ENCODE results near the gene NRBP1. TPM values are rescaled to one million over a fixed set of nuclear protein-coding genes. Genes with fewer than 3 reads are reported as not detected.

The NRBP1 gene
- 100 to 1,000 TPM in 1 of 2 experiments, 10 to 100 TPM in 1; 88.5 to 103 TPM for total RNA-seq

GRCh38 chr2:27428213-27428977, at the start of gene NRBP1:
Gene NRBP1, plus strand, starts transcription at chr2:27428631. Its CDS starts 4,643 bp downstream, at chr2:27433274.
- DNase-seq (peak; percentile 94), ATAC-seq (peak; percentile 89)
- Mint-ChIP-seq H3K36me3 (peaks cover 9% of the 10 kb centered on the region), H3K4me3 (peak within 1 kb of the TSS; percentile 96), H3K4me1 (peaks cover 31% of the 10 kb centered on the region), H3K27ac (peak within 1 kb of the TSS; percentile 97), H3K27me3 (peaks cover 3% of the 10 kb centered on the region), H3K9me3 (ENCODE audit: low read depth) (no peaks in the 10 kb centered on the region)
- CTCF ChIA-PET, result interaction anchor here (1.8 to 4.9 kb wide), 4 partner anchors 10 to 255 kb away, joined by 4 to 33 read pairs (median 18); partner anchors contain the start of genes EIF2B4 and PPM1G

GRCh38 chr2:27378809-27379290, 49.6 kb upstream of the NRBP1 start:
- ATAC-seq (no peak), DNase-seq (no peak)
- no peaks in the 10 kb centered on the region for H3K27me3 Mint-ChIP-seq
- H3K27ac Mint-ChIP-seq, result peak overlapping the region; percentile 96
- H3K4me3 Mint-ChIP-seq, result peak overlapping the region; percentile 84
- CTCF ChIA-PET, result interaction anchor here (0.9 to 3.4 kb wide), 3 partner anchors 8 to 99 kb away, joined by 3 to 20 read pairs (median 3); partner anchors contain the start of gene SNX17
- peaks cover 42% of the 10 kb centered on the region for H3K36me3 Mint-ChIP-seq
- no peaks in the 10 kb centered on the region for H3K9me3 Mint-ChIP-seq (ENCODE audit: low read depth)
- H3K4me1 Mint-ChIP-seq, result peaks cover 24% of the 10 kb centered on the region

- peaks cover 24% of the 10 kb centered on the region for H3K4me1 Mint-ChIP-seq
- peaks cover 43% of the 10 kb centered on the region for H3K36me3 Mint-ChIP-seq
Measured at GRCh38 chr2:27379383-27379835, 49.0 kb upstream of the NRBP1 start.

GRCh38 chr2:27379836-27380625, 48.4 kb upstream of the NRBP1 start:
- peak; percentile 81 for DNase-seq
- Mint-ChIP-seq H3K4me1 (peaks cover 21% of the 10 kb centered on the region), H3K9me3 (ENCODE audit: low read depth) (no peaks in the 10 kb centered on the region), H3K27ac (peak overlapping the region; percentile 96), H3K4me3 (peak overlapping the region; percentile 84), H3K27me3 (no peaks in the 10 kb centered on the region), H3K36me3 (peaks cover 41% of the 10 kb centered on the region)
- ATAC-seq, result peak; percentile 66
- CTCF ChIA-PET, result interaction anchor here (0.9 to 3.4 kb wide), 6 partner anchors 9 to 303 kb away, joined by 3 to 20 read pairs (median 3); partner anchors contain the start of gene SNX17

More at GRCh38 chr2:27379383-27379835, 49.0 kb upstream of the NRBP1 start:
- H3K27ac Mint-ChIP-seq, result peak overlapping the region; percentile 96
- H3K27me3 Mint-ChIP-seq, result no peaks in the 10 kb centered on the region
- CTCF ChIA-PET, result interaction anchor here (0.9 to 3.4 kb wide), 6 partner anchors 8 to 304 kb away, joined by 3 to 20 read pairs (median 3); partner anchors contain the start of gene SNX17
- H3K9me3 Mint-ChIP-seq (ENCODE audit: low read depth), result no peaks in the 10 kb centered on the region
- DNase-seq (no peak), ATAC-seq (no peak)
- H3K4me3 Mint-ChIP-seq, result peak overlapping the region; percentile 84

- no peaks in the 10 kb centered on the region for H3K9me3 Mint-ChIP-seq (ENCODE audit: low read depth)
- H3K27me3 Mint-ChIP-seq, result no peaks in the 10 kb centered on the region
- peak within 1 kb of the TSS; percentile 84 for H3K4me3 Mint-ChIP-seq
- ATAC-seq (peak; percentile 91), DNase-seq (peak; percentile 93)
- CTCF ChIA-PET, result interaction anchor here (1.3 to 3.4 kb wide), 2 partner anchors 10 to 50 kb away, joined by 3 to 20 read pairs; partner anchors contain the start of gene SNX17
- peaks cover 21% of the 10 kb centered on the region for H3K4me1 Mint-ChIP-seq
- H3K27ac Mint-ChIP-seq, result peak within 1 kb of the TSS; percentile 96
- peaks cover 46% of the 10 kb centered on the region for H3K36me3 Mint-ChIP-seq
Measured at GRCh38 chr2:27380626-27381545, 47.5 kb upstream of the NRBP1 start, which contains the start of gene ZNF513. Gene ZNF513, minus strand, starts transcription at chr2:27380734. Its CDS starts 208 bp downstream, at chr2:27380526.

GRCh38 chr2:27381577-27382181, 46.8 kb upstream of the NRBP1 start:
- Mint-ChIP-seq H3K4me3 (peak overlapping the region; percentile 6), H3K36me3 (peaks cover 44% of the 10 kb centered on the region), H3K9me3 (ENCODE audit: low read depth) (no peaks in the 10 kb centered on the region), H3K4me1 (peaks cover 21% of the 10 kb centered on the region), H3K27me3 (no peaks in the 10 kb centered on the region), H3K27ac (peak overlapping the region; percentile 84)
- ATAC-seq, result no peak
- no peak for DNase-seq
- CTCF ChIA-PET, result interaction anchor here (3.4 kb wide), 1 partner anchor 10 kb away, joined by 20 read pairs; the partner anchor contains the start of gene SNX17

- Mint-ChIP-seq H3K36me3 (peaks cover 42% of the 10 kb centered on the region), H3K9me3 (ENCODE audit: low read depth) (no peaks in the 10 kb centered on the region), H3K4me1 (peaks cover 27% of the 10 kb centered on the region), H3K27me3 (no peaks in the 10 kb centered on the region), H3K4me3 (no peak overlapping the region), H3K27ac (peak overlapping the region; percentile 58)
- no peak for ATAC-seq
- no peak for DNase-seq
- CTCF ChIA-PET, result no interaction called here
Measured at GRCh38 chr2:27390822-27391679, 37.4 kb upstream of the NRBP1 start.

GRCh38 chr2:27393225-27393624, 35.2 kb upstream of the NRBP1 start:
- peaks cover 43% of the 10 kb centered on the region for H3K36me3 Mint-ChIP-seq
- no peaks in the 10 kb centered on the region for H3K27me3 Mint-ChIP-seq
- CTCF ChIA-PET, result no interaction called here
- H3K4me1 Mint-ChIP-seq, result peaks cover 35% of the 10 kb centered on the region
- DNase-seq, result no peak
- H3K9me3 Mint-ChIP-seq (ENCODE audit: low read depth), result no peaks in the 10 kb centered on the region
- peak overlapping the region; percentile 23 for H3K27ac Mint-ChIP-seq
- H3K4me3 Mint-ChIP-seq, result no peak overlapping the region
- no peak for ATAC-seq

- no peaks in the 10 kb centered on the region for H3K9me3 Mint-ChIP-seq (ENCODE audit: low read depth)
- no peak for ATAC-seq
- CTCF ChIA-PET, result no interaction called here
Measured at GRCh38 chr2:27398962-27399361, 29.5 kb upstream of the NRBP1 start.

GRCh38 chr2:27400348-27401135, 27.9 kb upstream of the NRBP1 start:
- H3K4me1 Mint-ChIP-seq, result peaks cover 36% of the 10 kb centered on the region
- no peaks in the 10 kb centered on the region for H3K27me3 Mint-ChIP-seq
- DNase-seq, result no peak
- peaks cover 32% of the 10 kb centered on the region for H3K36me3 Mint-ChIP-seq
- no peaks in the 10 kb centered on the region for H3K9me3 Mint-ChIP-seq (ENCODE audit: low read depth)
- no peak overlapping the region for H3K4me3 Mint-ChIP-seq
- ATAC-seq, result no peak
- CTCF ChIA-PET, result interaction anchor here (0.7 to 1.9 kb wide), 2 partner anchors 282 to 283 kb away, joined by 3 to 4 read pairs; no protein-coding TSS in a partner anchor
- peak overlapping the region; percentile 12 for H3K27ac Mint-ChIP-seq

More at GRCh38 chr2:27398962-27399361, 29.5 kb upstream of the NRBP1 start:
- Mint-ChIP-seq H3K27ac (peak overlapping the region; percentile 61), H3K4me1 (peaks cover 40% of the 10 kb centered on the region), H3K27me3 (no peaks in the 10 kb centered on the region), H3K36me3 (peaks cover 33% of the 10 kb centered on the region), H3K4me3 (no peak overlapping the region)
- no peak for DNase-seq
